Measurements from ENCODE around the gene ATXN7L3B. TPM values are rescaled to one million over a fixed set of nuclear protein-coding genes. Genes with fewer than 3 reads are reported as not detected.

The ATXN7L3B gene
- polyA plus RNA-seq, 3 donors = 7.6 to 20.2 (median 17.1) TPM

- no peak overlapping the region for H2AFZ ChIP-seq (ENCODE audit: insufficient read depth, low read depth, low read length, poor library complexity, severe bottlenecking)
- H3K4me1 ChIP-seq (ENCODE audit: control insufficient read depth in 1 of 2, insufficient read depth in 2 of 2, low read length in 2 of 2) = no peaks in the 10 kb centered on the region
- H4K20me1 ChIP-seq (ENCODE audit: insufficient read depth, low read length) = peaks cover 10% of the 10 kb centered on the region
- Mint-ChIP-seq H3K4me1 (peaks cover 5% of the 10 kb centered on the region), H3K27ac (peak overlapping the region in 1 of 7 donors; percentile 35), H3K36me3 (peaks cover 3 to 11% of the 10 kb centered on the region in 2 donors), H3K27me3 (ENCODE audit: low read depth in 3 of 3) (no peaks in the 10 kb centered on the region), H3K4me3 (no peak overlapping the region), H3K9me3 (peaks cover 0 to 1% (median 0%) of the 10 kb centered on the region in 7 donors)
- intact Hi-C loops (cut with micrococcal nuclease) = no loop called here
- no peaks in the 10 kb centered on the region for H3K36me3 ChIP-seq (replicated peaks in 1 of 2; ENCODE audit: control insufficient read depth in 1 of 2, insufficient read depth in 2 of 2, low read length in 2 of 2)
- H3K27ac ChIP-seq (ENCODE audit: low read depth in 1 of 2, low read length in 2 of 2) = no peak overlapping the region
- no peak overlapping the region for H3K4me2 ChIP-seq (replicated peaks; ENCODE audit: extremely low read depth, low read length, poor library complexity, severe bottlenecking)
- no peaks in the 10 kb centered on the region for H3K27me3 ChIP-seq (ENCODE audit: control insufficient read depth in 2 of 2, insufficient read depth in 2 of 2, low read length in 2 of 2)
- H3K9me3 ChIP-seq (replicated peaks in 1 of 2; ENCODE audit: control insufficient read depth in 1 of 2, insufficient read depth in 1 of 2, low read length in 2 of 2) = no peaks in the 10 kb centered on the region
- no peak for DNase-seq
- TF ChIP-seq CTCF (IDR thresholded peaks at IDR 0.05) = no peak
- peaks cover 10% of the 10 kb centered on the region for H3K79me2 ChIP-seq (ENCODE audit: insufficient read depth, low read length)
- H3K9ac ChIP-seq (ENCODE audit: insufficient read depth, low read length, poor library complexity, severe bottlenecking) = no peak overlapping the region
- 100% methylated on average over 1 of the region's 2 CpGs for WGBS (ENCODE audit: insufficient coverage)
- H3K4me3 ChIP-seq (replicated peaks in 1 of 3; ENCODE audit: low read depth in 2 of 3, low read length in 3 of 3) = no peak overlapping the region
These were observed 9.6 kb downstream of the ATXN7L3B start for GRCh38 chr12:74547249-74547648.

- Mint-ChIP-seq H3K36me3 (peaks cover 3 to 9% of the 10 kb centered on the region in 2 donors), H3K27ac (no peak overlapping the region), H3K4me3 (no peak overlapping the region), H3K27me3 (ENCODE audit: low read depth in 3 of 3) (peaks cover 0 to 2% (median 0%) of the 10 kb centered on the region in 3 donors), H3K9me3 (peaks cover 0 to 1% (median 0%) of the 10 kb centered on the region in 7 donors), H3K4me1 (peaks cover 5% of the 10 kb centered on the region)
- no peaks in the 10 kb centered on the region for H4K20me1 ChIP-seq (ENCODE audit: insufficient read depth, low read length)
- no peaks in the 10 kb centered on the region for H3K79me2 ChIP-seq (ENCODE audit: insufficient read depth, low read length)
- 80% methylated on average over 1 of the region's 3 CpGs for WGBS (ENCODE audit: insufficient coverage)
- H2AFZ ChIP-seq (ENCODE audit: insufficient read depth, low read depth, low read length, poor library complexity, severe bottlenecking) = no peak overlapping the region
- no peak overlapping the region for H3K4me2 ChIP-seq (replicated peaks; ENCODE audit: extremely low read depth, low read length, poor library complexity, severe bottlenecking)
- no peaks in the 10 kb centered on the region for H3K9me3 ChIP-seq (replicated peaks in 1 of 2; ENCODE audit: control insufficient read depth in 1 of 2, insufficient read depth in 1 of 2, low read length in 2 of 2)
- H3K4me3 ChIP-seq (replicated peaks in 1 of 3; ENCODE audit: low read depth in 2 of 3, low read length in 3 of 3) = no peak overlapping the region
- no peak for DNase-seq
- H3K36me3 ChIP-seq (replicated peaks in 1 of 2; ENCODE audit: control insufficient read depth in 1 of 2, insufficient read depth in 2 of 2, low read length in 2 of 2) = no peaks in the 10 kb centered on the region
- no peaks in the 10 kb centered on the region for H3K27me3 ChIP-seq (ENCODE audit: control insufficient read depth in 2 of 2, insufficient read depth in 2 of 2, low read length in 2 of 2)
- H3K27ac ChIP-seq (ENCODE audit: low read depth in 1 of 2, low read length in 2 of 2) = no peak overlapping the region
- TF ChIP-seq CTCF (IDR thresholded peaks at IDR 0.05) = no peak
- intact Hi-C loops (cut with micrococcal nuclease) = no loop called here
- no peak overlapping the region for H3K9ac ChIP-seq (ENCODE audit: insufficient read depth, low read length, poor library complexity, severe bottlenecking)
- no peaks in the 10 kb centered on the region for H3K4me1 ChIP-seq (ENCODE audit: control insufficient read depth in 1 of 2, insufficient read depth in 2 of 2, low read length in 2 of 2)
These were observed 13.7 kb downstream of the ATXN7L3B start for GRCh38 chr12:74551291-74551690.
